ENCODE data around the gene SUGP2. TPM values are rescaled to one million over a fixed set of nuclear protein-coding genes. Genes with fewer than 3 reads are reported as not detected.

SUGP2 gene
- polyA plus RNA-seq, 6 donors from 2014 or later: 7.2 to 16.3 (median 9.2) TPM

GRCh38 chr19:19006213-19006612, 27.1 kb downstream of the SUGP2 start:
- Mint-ChIP-seq H3K4me1 (no peaks in the 10 kb centered on the region), H3K27me3 (no peaks in the 10 kb centered on the region), H3K4me3 (no peak overlapping the region), H3K27ac (no peak overlapping the region), H3K9me3 (no peaks in the 10 kb centered on the region), H3K36me3 (peaks cover 27 to 33% of the 10 kb centered on the region in 2 donors)
- ATAC-seq (ENCODE audit: low read depth in 2 of 2) (no peak), DNase-seq (no peak)

DNA sequence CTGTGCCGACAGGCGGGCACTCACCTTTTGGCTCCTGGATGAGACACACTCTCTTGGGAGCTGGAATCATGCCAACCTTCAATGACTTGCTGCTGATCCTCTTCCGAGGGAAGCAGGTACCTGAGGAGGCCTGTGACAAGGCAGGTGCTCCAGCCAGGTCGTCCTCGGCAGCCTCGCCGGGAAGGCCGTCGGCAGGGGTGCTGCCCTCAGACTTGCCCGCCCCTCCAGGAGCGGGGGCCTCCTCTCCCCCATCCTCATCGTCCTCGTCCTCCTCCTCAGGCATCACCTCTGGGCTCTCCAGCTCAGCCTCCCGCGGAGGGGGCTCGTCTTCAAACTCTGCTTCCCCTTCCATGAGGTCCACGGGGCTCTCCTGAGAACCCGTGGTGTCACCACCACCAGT, 29.2 kb downstream of the SUGP2 start:
- Mint-ChIP-seq H3K4me1 (peaks cover 4 to 9% (median 6%) of the 10 kb centered on the region in 3 donors), H3K27me3 (no peaks in the 10 kb centered on the region), H3K9me3 (no peaks in the 10 kb centered on the region), H3K36me3 (peaks cover 12 to 31% of the 10 kb centered on the region in 2 donors), H3K4me3 (peak overlapping the region in 1 of 8 donors; percentile 66), H3K27ac (no peak overlapping the region)
- DNase-seq (no peak), ATAC-seq (ENCODE audit: low read depth in 2 of 2) (no peak)

- DNase-seq: no peak
- Mint-ChIP-seq H3K4me3 (no peak overlapping the region), H3K4me1 (peaks cover 4 to 11% (median 9%) of the 10 kb centered on the region in 3 donors), H3K27me3 (no peaks in the 10 kb centered on the region), H3K27ac (peak overlapping the region in 2 of 6 donors; percentile 27 to 76), H3K9me3 (no peaks in the 10 kb centered on the region), H3K36me3 (peaks cover 16 to 37% of the 10 kb centered on the region in 2 donors)
- ATAC-seq (ENCODE audit: low read depth in 2 of 2): no peak
These were observed 33.3 kb downstream of the SUGP2 start for GRCh38 chr19:18999896-19000620.

DNA sequence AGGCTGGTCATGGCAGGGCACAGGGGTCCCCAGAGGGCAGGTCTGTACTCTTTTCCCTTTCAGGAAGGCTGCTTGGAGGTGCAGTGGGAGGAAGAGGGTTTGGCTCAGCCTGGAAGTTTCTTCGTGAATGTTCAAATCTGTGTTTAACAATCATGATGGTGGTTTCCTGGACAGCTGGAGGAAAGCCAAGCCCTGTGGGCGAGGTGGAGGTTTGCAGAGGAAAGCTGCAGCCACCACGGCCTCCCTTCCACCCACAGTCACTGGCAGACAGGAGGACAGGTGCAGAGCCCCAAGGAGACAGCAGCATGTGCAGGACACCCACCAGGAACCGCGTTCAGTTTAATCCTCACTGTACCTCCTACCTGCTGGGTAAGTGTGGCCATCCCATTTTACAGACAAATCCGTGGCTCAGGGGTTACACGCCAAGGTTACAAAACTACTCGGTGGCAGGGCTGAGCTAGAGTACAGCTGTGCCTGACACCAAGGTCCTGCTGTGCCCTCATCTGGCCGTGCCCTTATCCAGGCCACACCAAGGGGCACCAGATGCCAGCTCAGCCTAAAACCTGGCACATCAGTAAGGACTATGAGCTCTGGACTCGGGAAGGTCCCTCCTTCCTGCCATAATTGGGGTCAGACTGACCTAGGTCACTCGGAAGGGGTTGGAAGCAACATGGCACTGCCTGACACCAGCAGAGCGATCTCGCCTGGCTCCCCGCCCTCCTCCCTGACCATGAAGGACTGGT, 34.1 kb downstream of the SUGP2 start:
- peak overlapping the region in 1 of 8 donors; percentile 43 for H3K4me3 Mint-ChIP-seq
- no peaks in the 10 kb centered on the region for H3K27me3 Mint-ChIP-seq
- no peaks in the 10 kb centered on the region for H3K9me3 Mint-ChIP-seq
- peaks cover 8 to 28% of the 10 kb centered on the region in 2 donors for H3K36me3 Mint-ChIP-seq
- peaks cover 4 to 11% (median 9%) of the 10 kb centered on the region in 3 donors for H3K4me1 Mint-ChIP-seq
- ATAC-seq (ENCODE audit: low read depth in 2 of 2): no peak
- peak overlapping the region in 2 of 6 donors; percentile 36 to 76 for H3K27ac Mint-ChIP-seq
- DNase-seq: no peak

DNA sequence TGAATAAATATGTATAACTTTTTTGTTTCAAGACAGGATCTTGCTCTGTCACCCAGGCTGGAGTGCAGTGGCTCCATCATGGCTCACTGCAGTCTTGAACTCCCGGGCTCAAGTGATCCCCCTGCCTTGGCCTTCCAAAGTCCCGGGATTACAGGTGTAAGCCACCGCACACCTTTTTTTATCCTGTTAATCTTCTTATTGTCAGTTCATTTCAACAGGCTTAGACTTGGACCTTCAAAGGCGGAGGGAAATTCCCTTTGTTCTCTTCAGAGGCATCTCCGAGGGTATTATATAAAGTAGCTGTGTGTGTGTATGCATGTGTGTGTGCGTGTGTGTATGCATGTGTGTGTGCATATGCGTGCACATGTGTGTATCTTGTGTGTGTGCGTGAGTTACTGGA, 35.0 kb downstream of the SUGP2 start:
- ATAC-seq (ENCODE audit: low read depth in 2 of 2): no peak
- H3K27ac Mint-ChIP-seq: peak overlapping the region in 3 of 6 donors; percentile 36 to 80 (median 58)

DNA sequence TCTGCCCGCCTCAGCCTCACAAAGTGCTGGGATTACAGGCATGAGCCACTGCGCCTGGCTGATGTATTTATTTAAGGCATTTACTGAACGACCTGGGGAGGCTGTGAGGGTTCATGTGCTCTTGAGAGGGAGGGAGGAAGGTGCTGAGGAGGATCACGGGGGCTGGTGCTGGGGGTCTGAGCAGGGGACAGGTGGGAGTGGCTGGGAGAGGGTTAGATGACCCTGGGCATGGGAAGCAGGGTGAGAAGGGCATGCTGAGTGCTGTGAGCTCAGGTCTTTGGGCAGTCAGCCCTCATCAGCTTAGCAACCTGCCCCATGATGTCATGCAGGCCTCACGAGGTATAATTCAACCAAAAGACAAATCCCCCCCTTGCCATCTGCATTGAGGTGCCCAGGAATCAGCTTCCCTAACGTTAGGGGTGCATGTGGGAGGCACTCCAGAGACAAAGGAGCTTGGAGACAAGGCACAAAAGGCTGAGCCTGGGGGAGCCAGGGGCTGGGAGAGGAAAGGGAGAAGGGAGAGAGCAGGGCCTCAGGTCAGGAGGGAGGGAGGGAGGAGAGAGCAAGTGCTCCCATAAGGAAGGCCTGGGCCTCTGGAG, 36.4 kb downstream of the SUGP2 start:
- H3K36me3 Mint-ChIP-seq: peaks cover 8 to 31% of the 10 kb centered on the region in 2 donors
- H3K9me3 Mint-ChIP-seq: no peaks in the 10 kb centered on the region
- H3K27me3 Mint-ChIP-seq: no peaks in the 10 kb centered on the region
- no peak for DNase-seq
- H3K27ac Mint-ChIP-seq: peak overlapping the region in 1 of 6 donors; percentile 65
- ATAC-seq (ENCODE audit: low read depth in 2 of 2): no peak
- H3K4me1 Mint-ChIP-seq: peaks cover 4 to 11% (median 9%) of the 10 kb centered on the region in 3 donors
- no peak overlapping the region for H3K4me3 Mint-ChIP-seq

More for the DNA sequence above, 35.0 kb downstream of the SUGP2 start:
- Mint-ChIP-seq H3K36me3 (peaks cover 8 to 33% of the 10 kb centered on the region in 2 donors), H3K27me3 (no peaks in the 10 kb centered on the region), H3K4me3 (no peak overlapping the region), H3K9me3 (no peaks in the 10 kb centered on the region), H3K4me1 (peaks cover 4 to 11% (median 9%) of the 10 kb centered on the region in 3 donors)
- DNase-seq: no peak

- no peaks in the 10 kb centered on the region for H3K9me3 Mint-ChIP-seq
- H3K27me3 Mint-ChIP-seq: no peaks in the 10 kb centered on the region
- no peak overlapping the region for H3K4me3 Mint-ChIP-seq
- peaks cover 4 to 11% (median 9%) of the 10 kb centered on the region in 3 donors for H3K4me1 Mint-ChIP-seq
- H3K36me3 Mint-ChIP-seq: peaks cover 8 to 31% of the 10 kb centered on the region in 2 donors
- DNase-seq (no peak), ATAC-seq (ENCODE audit: low read depth in 2 of 2) (no peak)
- H3K27ac Mint-ChIP-seq: peak overlapping the region in 1 of 6 donors; percentile 83
These were observed 37.0 kb downstream of the SUGP2 start for GRCh38 chr19:18996351-18996750.

- peaks cover 8 to 31% of the 10 kb centered on the region in 2 donors for H3K36me3 Mint-ChIP-seq
- no peak overlapping the region for H3K4me3 Mint-ChIP-seq
- peaks cover 4 to 11% (median 9%) of the 10 kb centered on the region in 3 donors for H3K4me1 Mint-ChIP-seq
- H3K27me3 Mint-ChIP-seq: no peaks in the 10 kb centered on the region
- ATAC-seq (ENCODE audit: low read depth in 2 of 2) (peak in 1 of 2 donors; percentile 49), DNase-seq (no peak)
- H3K27ac Mint-ChIP-seq: no peak overlapping the region
- H3K9me3 Mint-ChIP-seq: no peaks in the 10 kb centered on the region
These were observed 37.5 kb downstream of the SUGP2 start for GRCh38 chr19:18995804-18996241.

- H3K9me3 Mint-ChIP-seq: no peaks in the 10 kb centered on the region
- H3K27ac Mint-ChIP-seq: no peak overlapping the region
- no peaks in the 10 kb centered on the region for H3K4me1 Mint-ChIP-seq
- no peaks in the 10 kb centered on the region for H3K27me3 Mint-ChIP-seq
- ATAC-seq (ENCODE audit: low read depth in 2 of 2): no peak
- peak overlapping the region in 1 of 8 donors; percentile 37 for H3K4me3 Mint-ChIP-seq
- DNase-seq: no peak
- peaks cover 2 to 13% of the 10 kb centered on the region in 2 donors for H3K36me3 Mint-ChIP-seq
These were observed 40.2 kb downstream of the SUGP2 start for GRCh38 chr19:18993115-18993514.

GRCh38 chr19:18992696-18993095, 40.6 kb downstream of the SUGP2 start:
- no peak for DNase-seq
- Mint-ChIP-seq H3K36me3 (peaks cover 0 to 12% of the 10 kb centered on the region in 2 donors), H3K9me3 (no peaks in the 10 kb centered on the region), H3K27ac (no peak overlapping the region), H3K4me1 (no peaks in the 10 kb centered on the region), H3K4me3 (no peak overlapping the region), H3K27me3 (no peaks in the 10 kb centered on the region)
- no peak for ATAC-seq (ENCODE audit: low read depth in 2 of 2)

GRCh38 chr19:18991468-18991867, 41.8 kb downstream of the SUGP2 start:
- no peak for ATAC-seq (ENCODE audit: low read depth in 2 of 2)
- no peak for DNase-seq
- Mint-ChIP-seq H3K4me3 (no peak overlapping the region), H3K9me3 (no peaks in the 10 kb centered on the region), H3K4me1 (no peaks in the 10 kb centered on the region), H3K27ac (no peak overlapping the region), H3K36me3 (peaks cover 0 to 12% of the 10 kb centered on the region in 2 donors), H3K27me3 (peaks cover 0 to 4% (median 0%) of the 10 kb centered on the region in 3 donors)

DNA sequence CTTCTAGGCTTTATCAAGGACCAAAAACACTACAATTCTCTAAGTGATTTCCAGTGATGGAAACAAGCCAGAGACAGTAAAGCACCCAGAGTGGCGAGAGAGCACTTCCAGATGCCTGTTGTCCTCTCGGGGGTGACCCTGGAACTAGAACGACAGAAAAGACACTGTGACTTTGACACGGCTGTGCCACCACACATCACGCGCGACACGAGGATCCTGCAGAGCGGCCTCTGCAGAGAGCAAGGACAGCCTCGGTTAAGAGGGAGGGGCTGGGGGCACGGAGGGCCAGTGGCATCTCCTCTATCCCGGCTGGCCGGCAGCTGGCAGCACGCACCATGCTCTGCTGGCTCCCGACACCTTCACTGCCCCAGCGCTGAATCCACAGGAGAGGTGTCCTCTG, 42.3 kb downstream of the SUGP2 start:
- no peak for ATAC-seq (ENCODE audit: low read depth in 2 of 2)
- Mint-ChIP-seq H3K27ac (no peak overlapping the region), H3K9me3 (no peaks in the 10 kb centered on the region), H3K36me3 (peaks cover 0 to 12% of the 10 kb centered on the region in 2 donors), H3K4me1 (no peaks in the 10 kb centered on the region), H3K27me3 (peaks cover 0 to 4% (median 0%) of the 10 kb centered on the region in 3 donors), H3K4me3 (no peak overlapping the region)
- no peak for DNase-seq

DNA sequence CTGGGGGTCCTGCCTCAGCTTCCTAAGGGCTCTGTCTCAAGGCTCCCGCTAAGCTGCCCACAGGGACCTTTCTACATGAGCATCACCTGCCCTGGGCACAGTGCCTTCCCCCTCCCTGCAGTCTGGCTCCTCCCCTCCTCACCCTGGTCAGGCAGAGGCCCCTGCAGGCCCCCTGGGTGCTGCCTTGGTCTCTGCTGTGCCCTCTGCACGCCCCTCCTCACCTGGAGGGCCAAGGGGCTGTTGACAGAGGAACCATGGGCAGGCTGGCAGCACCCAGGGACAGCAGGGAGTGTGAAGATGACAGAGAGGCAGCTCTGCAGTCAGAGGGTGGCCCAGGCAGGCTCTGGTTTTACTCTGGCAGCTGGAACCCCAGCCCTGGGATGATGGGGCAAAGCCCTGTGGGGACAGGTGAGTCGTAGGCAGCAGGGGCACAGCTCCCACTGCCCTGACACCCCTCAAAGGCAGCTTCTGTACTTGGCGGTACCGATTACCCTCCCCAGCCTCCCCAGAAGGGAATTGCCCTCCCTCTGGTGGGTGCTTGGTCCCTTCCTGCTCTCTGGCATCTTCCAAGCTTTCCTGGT, 43.1 kb downstream of the SUGP2 start:
- Mint-ChIP-seq H3K27ac (no peak overlapping the region), H3K4me3 (no peak overlapping the region), H3K9me3 (no peaks in the 10 kb centered on the region), H3K27me3 (peaks cover 0 to 4% (median 0%) of the 10 kb centered on the region in 3 donors), H3K4me1 (peaks cover 0 to under 1% (median 0%) of the 10 kb centered on the region in 3 donors), H3K36me3 (peaks cover 0 to 12% of the 10 kb centered on the region in 2 donors)
- DNase-seq (no peak), ATAC-seq (ENCODE audit: low read depth in 2 of 2) (no peak)
